ENCODE results near the gene DSE. TPM values are rescaled to one million over a fixed set of nuclear protein-coding genes. Genes with fewer than 3 reads are reported as not detected.
A peak's percentile ranks its signal among the peaks of the same experiment; 100 is the strongest.

DSE gene
- total RNA-seq, 4 donors from 2014 or later, result 79.5 to 95.5 (median 81.7) TPM

- peaks cover 0 to 97% (median 48%) of the 10 kb centered on the region in 4 donors for H3K4me1 ChIP-seq
- no peaks in the 10 kb centered on the region for H3K27me3 ChIP-seq
- no peak for DNase-seq (ENCODE audit: low spot score in 2 of 2)
- no peak overlapping the region for H3K4me3 ChIP-seq
- TF ChIP-seq EP300 (IDR thresholded peaks at IDR 0.05), result no peak
- TF ChIP-seq POLR2A (IDR thresholded peaks at IDR 0.05), result no peak
- no peak for TF ChIP-seq CTCF (IDR thresholded peaks at IDR 0.05)
- H3K36me3 ChIP-seq, result peaks cover 0 to 5% (median 0%) of the 10 kb centered on the region in 3 donors
- no peak overlapping the region for H3K27ac ChIP-seq
- no peaks in the 10 kb centered on the region for H3K9me3 ChIP-seq
- 73 to 80% methylated on average over 2 of the region's 2 CpGs for WGBS, 2 donors
Observed at GRCh38 chr6:116402108-116402937, 31.6 kb downstream of the DSE start.

GRCh38 chr6:116403205-116403604 is 32.5 kb downstream of the DSE start:
- TF ChIP-seq POLR2A (IDR thresholded peaks at IDR 0.05) (no peak), CTCF (IDR thresholded peaks at IDR 0.05) (no peak), EP300 (IDR thresholded peaks at IDR 0.05) (no peak)
- 57 to 88% methylated on average over 1 of the region's 1 CpG for WGBS, 2 donors

GRCh38 chr6:116404696-116405095 is 33.9 kb downstream of the DSE start:
- Histone ChIP-seq H3K27ac (peak overlapping the region in 3 of 4 donors; percentile 62 to 83 (median 81)), H3K27me3 (no peaks in the 10 kb centered on the region), H3K4me3 (peak overlapping the region in 2 of 4 donors; percentile 4 to 25), H3K36me3 (no peaks in the 10 kb centered on the region), H3K4me1 (peaks cover 0 to 84% (median 35%) of the 10 kb centered on the region in 4 donors), H3K9me3 (no peaks in the 10 kb centered on the region)
- WGBS, 2 donors, result 39 to 40% methylated on average over 3 of the region's 3 CpGs
- TF ChIP-seq POLR2A (IDR thresholded peaks at IDR 0.05) (no peak), EP300 (IDR thresholded peaks at IDR 0.05) (no peak), CTCF (IDR thresholded peaks at IDR 0.05) (no peak)
- no peak for DNase-seq (ENCODE audit: low spot score in 2 of 2)

More at GRCh38 chr6:116403205-116403604, 32.5 kb downstream of the DSE start:
- Histone ChIP-seq H3K4me1 (peaks cover 0 to 94% (median 41%) of the 10 kb centered on the region in 4 donors), H3K9me3 (no peaks in the 10 kb centered on the region), H3K4me3 (no peak overlapping the region), H3K36me3 (peaks cover 0 to 5% (median 0%) of the 10 kb centered on the region in 3 donors), H3K27me3 (no peaks in the 10 kb centered on the region), H3K27ac (peak overlapping the region in 1 of 4 donors; percentile 83)
- no peak for DNase-seq (ENCODE audit: low spot score in 2 of 2)

- H3K36me3 ChIP-seq, result no peaks in the 10 kb centered on the region
- peaks cover 0 to 80% (median 34%) of the 10 kb centered on the region in 4 donors for H3K4me1 ChIP-seq
- no peaks in the 10 kb centered on the region for H3K27me3 ChIP-seq
- WGBS, 2 donors, result 22 to 25% methylated on average over 5 of the region's 5 CpGs
- no peak for DNase-seq (ENCODE audit: low spot score in 2 of 2)
- H3K9me3 ChIP-seq, result no peaks in the 10 kb centered on the region
- peak overlapping the region in 3 of 4 donors; percentile 62 to 83 (median 81) for H3K27ac ChIP-seq
- H3K4me3 ChIP-seq, result peak overlapping the region in 2 of 4 donors; percentile 4 to 25
- TF ChIP-seq POLR2A (IDR thresholded peaks at IDR 0.05), result no peak
- TF ChIP-seq CTCF (IDR thresholded peaks at IDR 0.05), result no peak
- TF ChIP-seq EP300 (IDR thresholded peaks at IDR 0.05), result peak in 1 of 2 donors; percentile 8
Observed at GRCh38 chr6:116405138-116405537, 34.4 kb downstream of the DSE start.
